Keratinocyte (primary cell): ENCODE data around the gene KRTAP9-1.

Experiments
- EZH2 ChIP-seq: IDR thresholded peaks from one replicate; pipeline ENCODE4 v1.6.1; 2012; ENCODE audit warnings: inconsistent platforms, mild to moderate bottlenecking, low read length, moderate library complexity
- TF ChIP-seq, protein P1 (sequence below), 3 experiments: IDR thresholded peaks in 1 of 3; conservative IDR thresholded peaks in 1 of 3; optimal IDR thresholded peaks in 1 of 3; 2 replicates in 2 of 3; 3 replicates in 1 of 3; pipeline versions ENCODE3 to v1.5.1; 2011; ENCODE audit warnings: low read length in 3 of 3, mild to moderate bottlenecking in 3 of 3, moderate library complexity in 2 of 3, control low read depth in 1 of 3, inconsistent platforms in 1 of 3; ENCODE audit not compliant: insufficient read depth in 2 of 3; ENCODE audit errors: extremely low read depth in 1 of 3

DNA sequence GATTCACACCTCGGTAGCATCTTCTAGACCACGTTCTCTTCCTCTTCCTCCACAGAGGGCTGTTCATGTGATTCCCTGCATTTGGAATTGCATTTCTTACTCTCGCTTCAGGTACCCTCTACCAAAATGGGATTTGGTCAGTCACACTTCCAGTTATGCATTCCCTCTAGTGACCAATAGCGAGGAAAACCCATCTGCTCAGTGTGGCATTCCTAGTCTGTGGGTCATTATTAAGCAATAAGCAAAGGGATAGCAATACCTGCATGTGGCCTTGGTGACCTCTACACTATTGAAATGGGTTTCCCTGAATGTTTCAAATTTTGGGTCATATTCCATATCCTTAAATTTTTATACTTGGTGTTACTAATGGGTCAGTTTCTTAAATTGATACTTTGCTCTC lies 39.7 kb upstream of the KRTAP9-1 start:
- TF ChIP-seq, protein P1, sequence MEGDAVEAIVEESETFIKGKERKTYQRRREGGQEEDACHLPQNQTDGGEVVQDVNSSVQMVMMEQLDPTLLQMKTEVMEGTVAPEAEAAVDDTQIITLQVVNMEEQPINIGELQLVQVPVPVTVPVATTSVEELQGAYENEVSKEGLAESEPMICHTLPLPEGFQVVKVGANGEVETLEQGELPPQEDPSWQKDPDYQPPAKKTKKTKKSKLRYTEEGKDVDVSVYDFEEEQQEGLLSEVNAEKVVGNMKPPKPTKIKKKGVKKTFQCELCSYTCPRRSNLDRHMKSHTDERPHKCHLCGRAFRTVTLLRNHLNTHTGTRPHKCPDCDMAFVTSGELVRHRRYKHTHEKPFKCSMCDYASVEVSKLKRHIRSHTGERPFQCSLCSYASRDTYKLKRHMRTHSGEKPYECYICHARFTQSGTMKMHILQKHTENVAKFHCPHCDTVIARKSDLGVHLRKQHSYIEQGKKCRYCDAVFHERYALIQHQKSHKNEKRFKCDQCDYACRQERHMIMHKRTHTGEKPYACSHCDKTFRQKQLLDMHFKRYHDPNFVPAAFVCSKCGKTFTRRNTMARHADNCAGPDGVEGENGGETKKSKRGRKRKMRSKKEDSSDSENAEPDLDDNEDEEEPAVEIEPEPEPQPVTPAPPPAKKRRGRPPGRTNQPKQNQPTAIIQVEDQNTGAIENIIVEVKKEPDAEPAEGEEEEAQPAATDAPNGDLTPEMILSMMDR (optimal IDR thresholded peaks at IDR 0.05 in 1 of 3, IDR thresholded peaks at IDR 0.05 in 1 of 3, conservative IDR thresholded peaks at IDR 0.05 in 1 of 3; ENCODE audit: extremely low read depth in 1 of 3, insufficient read depth in 2 of 3, low read length in 3 of 3): no peak
- TF ChIP-seq EZH2: no peak
